ENCODE results near the gene ERMN. TPM values are rescaled to one million over a fixed set of nuclear protein-coding genes. Genes with fewer than 3 reads are reported as not detected.
"Not testable (repeated sequence)": the region's sequence is repeated elsewhere in the genome, so short reads cannot be mapped to it uniquely, and the experiment has no call there.

ERMN gene
- total RNA-seq, 1 experiment from 2014 or later: not detected

DNA sequence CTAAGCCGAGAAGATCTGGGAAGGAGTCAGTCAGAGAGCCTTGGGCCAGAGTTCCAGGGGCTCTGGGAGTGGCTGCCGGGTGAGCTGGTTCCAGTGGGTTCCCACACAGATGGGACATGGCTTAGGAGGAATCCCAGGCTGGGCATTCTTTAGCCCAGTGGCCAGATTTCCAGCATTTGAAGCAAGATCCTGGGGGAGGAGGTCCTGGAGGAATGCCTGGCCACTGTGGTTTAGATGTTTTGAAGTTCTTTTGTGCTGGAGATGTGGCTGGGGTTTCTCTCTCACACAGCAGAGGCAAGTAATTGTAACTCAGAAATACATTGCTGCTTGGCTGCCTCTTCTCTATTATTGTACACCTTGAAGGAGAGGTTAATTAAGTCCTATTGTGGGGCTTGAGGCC, 15.8 kb upstream of the ERMN start:
- H3K4me1 ChIP-seq (replicated peaks); H3K27me3 ChIP-seq (replicated peaks); H3K9me3 ChIP-seq (replicated peaks); DNase-seq (ENCODE audit: low read depth in 1 of 2, low spot score in 2 of 2); H3K27ac ChIP-seq; H3K4me3 ChIP-seq; H3K36me3 ChIP-seq: not testable (repeated sequence)

DNA sequence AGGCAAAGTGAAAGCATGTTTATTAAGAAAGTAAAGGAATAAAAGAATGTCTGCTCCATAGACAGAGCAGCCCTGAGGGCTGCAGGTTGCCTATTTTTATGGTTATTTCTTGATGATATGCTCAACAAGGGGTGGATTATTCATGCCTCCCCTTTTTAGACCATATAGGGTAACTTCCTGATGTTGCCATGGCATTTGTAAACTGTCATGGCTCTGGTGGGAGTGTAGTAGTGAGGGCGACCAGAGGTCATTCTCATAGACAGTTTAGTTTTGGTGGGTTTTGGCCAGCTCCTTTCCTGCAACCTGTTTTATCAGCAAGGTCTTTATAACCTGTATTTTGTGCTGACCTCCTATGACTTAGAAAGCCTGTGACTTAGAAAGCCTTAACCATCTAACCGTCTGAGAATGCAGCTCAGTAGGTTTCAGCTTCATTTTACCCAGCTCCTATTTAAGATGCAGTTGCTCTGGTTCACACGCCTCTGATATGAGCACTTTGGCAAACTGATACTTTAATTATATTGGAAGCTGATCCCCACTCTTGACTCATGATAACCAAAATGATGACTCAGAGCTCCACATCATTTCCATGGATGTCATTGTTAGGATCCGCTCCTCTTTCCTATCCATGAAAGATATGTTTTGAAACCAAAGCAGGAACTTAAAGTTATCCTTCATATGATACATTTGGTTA, 14.5 kb upstream of the ERMN start:
- Histone ChIP-seq H3K27me3 (replicated peaks) (no peaks in the 10 kb centered on the region), H3K36me3 (no peaks in the 10 kb centered on the region), H3K4me3 (no peak overlapping the region), H3K9me3 (replicated peaks) (no peaks in the 10 kb centered on the region), H3K4me1 (replicated peaks) (no peaks in the 10 kb centered on the region), H3K27ac (no peak overlapping the region)
- DNase-seq (ENCODE audit: low read depth in 1 of 2, low spot score in 2 of 2): no peak

DNA sequence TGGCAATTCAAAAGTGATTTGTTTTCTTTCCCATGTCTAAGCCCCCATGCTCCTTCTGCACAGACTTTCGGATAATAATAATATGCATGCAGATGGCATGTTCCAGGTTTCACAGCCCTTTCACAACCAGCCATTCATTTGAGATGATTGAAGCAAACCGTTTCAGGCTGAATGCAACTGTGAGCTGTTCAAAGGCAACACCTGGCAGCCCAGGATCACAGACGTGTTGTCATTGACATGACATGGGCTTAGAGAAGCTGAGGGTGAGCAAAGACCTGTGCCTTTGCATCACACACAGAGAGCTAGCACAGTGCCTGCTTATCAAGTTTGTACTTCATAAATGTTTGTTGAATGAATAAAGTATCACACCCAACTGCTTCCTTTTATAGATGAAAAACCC, 12.4 kb upstream of the ERMN start:
- Histone ChIP-seq H3K27ac (no peak overlapping the region), H3K9me3 (replicated peaks) (no peaks in the 10 kb centered on the region), H3K36me3 (no peaks in the 10 kb centered on the region), H3K4me3 (no peak overlapping the region), H3K27me3 (replicated peaks) (no peaks in the 10 kb centered on the region), H3K4me1 (replicated peaks) (no peaks in the 10 kb centered on the region)
- DNase-seq (ENCODE audit: low read depth in 1 of 2, low spot score in 2 of 2): no peak

DNA sequence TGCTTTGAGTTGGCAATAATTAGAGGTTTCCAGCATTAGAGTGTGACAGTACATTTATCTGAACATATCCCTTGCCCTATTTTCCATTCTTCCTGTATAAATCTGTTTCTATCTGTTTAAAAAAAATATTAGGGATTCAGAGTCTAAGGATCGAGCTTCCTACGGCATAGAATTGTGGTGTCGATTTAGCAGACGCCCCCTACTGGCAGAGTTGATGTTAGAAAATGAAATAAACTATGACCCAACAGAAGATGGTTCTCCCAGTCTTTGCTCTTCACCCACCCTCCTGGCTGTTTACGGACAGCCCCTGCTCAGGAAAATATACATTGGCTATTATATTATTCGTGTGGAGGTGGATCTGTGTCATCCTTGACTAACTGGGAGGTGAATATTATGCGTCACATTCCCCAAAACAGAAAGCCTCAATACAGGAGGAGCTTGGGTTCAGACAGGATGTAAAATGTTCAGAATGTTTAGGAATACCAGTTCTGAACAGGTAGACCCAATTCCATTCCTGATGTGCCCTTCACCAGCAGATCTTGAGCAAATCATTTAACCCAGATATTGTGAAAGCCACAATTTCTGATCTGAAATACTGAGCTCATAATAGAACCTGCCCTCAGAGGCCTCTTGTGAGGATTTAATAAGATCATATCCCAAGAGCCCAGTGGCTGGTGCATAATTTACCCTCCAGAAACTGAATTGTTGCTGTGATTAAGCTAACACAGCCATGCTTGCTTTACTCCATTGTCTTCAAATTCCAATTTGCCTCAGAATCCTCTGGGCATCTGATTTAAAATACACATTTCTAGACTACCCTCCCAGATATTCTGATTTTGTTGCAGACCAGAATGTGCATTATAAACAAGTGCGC, 10.8 kb upstream of the ERMN start:
- no peak overlapping the region for H3K4me3 ChIP-seq
- no peaks in the 10 kb centered on the region for H3K27me3 ChIP-seq (replicated peaks)
- no peaks in the 10 kb centered on the region for H3K9me3 ChIP-seq (replicated peaks)
- no peak overlapping the region for H3K27ac ChIP-seq
- no peaks in the 10 kb centered on the region for H3K36me3 ChIP-seq
- H3K4me1 ChIP-seq (replicated peaks): no peaks in the 10 kb centered on the region
- DNase-seq (ENCODE audit: low read depth in 1 of 2, low spot score in 2 of 2): peak in 1 of 2 experiments; percentile 40

- no peaks in the 10 kb centered on the region for H3K36me3 ChIP-seq
- H3K27me3 ChIP-seq (replicated peaks): no peaks in the 10 kb centered on the region
- no peak overlapping the region for H3K4me3 ChIP-seq
- H3K9me3 ChIP-seq (replicated peaks): no peaks in the 10 kb centered on the region
- no peak for DNase-seq (ENCODE audit: low read depth in 1 of 2, low spot score in 2 of 2)
- no peaks in the 10 kb centered on the region for H3K4me1 ChIP-seq (replicated peaks)
- H3K27ac ChIP-seq: no peak overlapping the region
Measured at GRCh38 chr2:157334797-157335196, 9.2 kb upstream of the ERMN start.

DNA sequence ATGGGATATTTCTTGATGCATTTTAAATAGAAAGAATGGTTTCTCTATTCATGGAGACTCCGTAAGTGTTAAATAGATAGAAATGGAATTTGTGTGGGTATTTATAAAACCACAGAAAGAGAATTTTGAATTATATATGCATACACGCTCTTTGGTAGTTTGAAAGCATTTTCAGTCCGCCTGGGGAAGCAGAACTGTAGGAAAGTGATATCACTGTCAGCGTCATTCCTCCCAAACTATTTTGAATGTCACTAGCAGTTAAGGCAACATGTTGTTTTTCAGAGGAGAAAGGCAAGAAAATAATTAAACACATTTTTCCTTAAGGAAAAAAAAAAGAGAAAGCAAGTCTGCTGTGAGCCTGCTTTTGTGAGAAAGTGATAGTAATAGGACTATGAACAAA, 8.7 kb upstream of the ERMN start:
- DNase-seq (ENCODE audit: low read depth in 1 of 2, low spot score in 2 of 2): no peak
- no peak overlapping the region for H3K4me3 ChIP-seq
- H3K27me3 ChIP-seq (replicated peaks): no peaks in the 10 kb centered on the region
- H3K9me3 ChIP-seq (replicated peaks): no peaks in the 10 kb centered on the region
- no peaks in the 10 kb centered on the region for H3K4me1 ChIP-seq (replicated peaks)
- no peak overlapping the region for H3K27ac ChIP-seq
- no peaks in the 10 kb centered on the region for H3K36me3 ChIP-seq

DNA sequence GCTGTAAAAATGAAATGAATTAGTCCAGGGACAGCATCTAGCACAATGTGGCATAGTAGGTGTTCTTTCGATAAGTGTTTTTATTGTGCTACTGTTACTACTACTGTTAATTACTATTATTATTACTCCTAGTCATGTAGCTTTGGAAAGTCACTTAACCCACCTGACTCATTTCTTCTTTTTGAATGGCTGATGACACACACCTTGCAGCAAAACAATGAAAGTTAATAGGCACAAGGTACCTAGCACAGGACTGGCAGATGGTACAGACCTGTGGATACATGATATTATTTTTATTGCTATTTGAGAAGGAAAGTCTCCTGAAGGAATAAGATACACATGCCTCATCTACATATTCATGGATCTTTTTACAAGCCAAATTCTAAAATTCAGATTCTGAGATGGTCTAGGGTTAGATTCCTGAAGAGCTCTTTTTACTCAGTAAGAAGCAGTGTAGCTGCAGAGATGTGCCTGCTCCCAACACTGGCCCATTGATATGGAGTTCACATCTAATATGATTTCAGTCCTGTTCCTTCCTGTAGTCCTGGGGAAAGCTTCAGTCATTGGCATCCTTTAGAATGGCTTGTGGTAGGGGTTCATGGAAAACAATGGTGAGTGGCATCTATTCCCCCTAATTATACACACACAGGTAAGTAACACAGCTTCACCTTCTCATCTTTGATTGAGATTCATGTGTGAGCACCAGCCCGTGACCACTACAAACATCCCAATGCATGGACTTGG, 7.9 kb upstream of the ERMN start:
- Histone ChIP-seq H3K36me3 (no peaks in the 10 kb centered on the region), H3K27ac (no peak overlapping the region), H3K27me3 (replicated peaks) (no peaks in the 10 kb centered on the region), H3K4me1 (replicated peaks) (no peaks in the 10 kb centered on the region), H3K4me3 (no peak overlapping the region), H3K9me3 (replicated peaks) (no peaks in the 10 kb centered on the region)
- DNase-seq (ENCODE audit: low read depth in 1 of 2, low spot score in 2 of 2): no peak

- Histone ChIP-seq H3K27ac (no peak overlapping the region), H3K4me3 (no peak overlapping the region), H3K36me3 (no peaks in the 10 kb centered on the region), H3K27me3 (replicated peaks) (no peaks in the 10 kb centered on the region), H3K9me3 (replicated peaks) (no peaks in the 10 kb centered on the region), H3K4me1 (replicated peaks) (no peaks in the 10 kb centered on the region)
- DNase-seq (ENCODE audit: low read depth in 1 of 2, low spot score in 2 of 2): no peak
Measured at GRCh38 chr2:157329524-157329923, 3.9 kb upstream of the ERMN start.

DNA sequence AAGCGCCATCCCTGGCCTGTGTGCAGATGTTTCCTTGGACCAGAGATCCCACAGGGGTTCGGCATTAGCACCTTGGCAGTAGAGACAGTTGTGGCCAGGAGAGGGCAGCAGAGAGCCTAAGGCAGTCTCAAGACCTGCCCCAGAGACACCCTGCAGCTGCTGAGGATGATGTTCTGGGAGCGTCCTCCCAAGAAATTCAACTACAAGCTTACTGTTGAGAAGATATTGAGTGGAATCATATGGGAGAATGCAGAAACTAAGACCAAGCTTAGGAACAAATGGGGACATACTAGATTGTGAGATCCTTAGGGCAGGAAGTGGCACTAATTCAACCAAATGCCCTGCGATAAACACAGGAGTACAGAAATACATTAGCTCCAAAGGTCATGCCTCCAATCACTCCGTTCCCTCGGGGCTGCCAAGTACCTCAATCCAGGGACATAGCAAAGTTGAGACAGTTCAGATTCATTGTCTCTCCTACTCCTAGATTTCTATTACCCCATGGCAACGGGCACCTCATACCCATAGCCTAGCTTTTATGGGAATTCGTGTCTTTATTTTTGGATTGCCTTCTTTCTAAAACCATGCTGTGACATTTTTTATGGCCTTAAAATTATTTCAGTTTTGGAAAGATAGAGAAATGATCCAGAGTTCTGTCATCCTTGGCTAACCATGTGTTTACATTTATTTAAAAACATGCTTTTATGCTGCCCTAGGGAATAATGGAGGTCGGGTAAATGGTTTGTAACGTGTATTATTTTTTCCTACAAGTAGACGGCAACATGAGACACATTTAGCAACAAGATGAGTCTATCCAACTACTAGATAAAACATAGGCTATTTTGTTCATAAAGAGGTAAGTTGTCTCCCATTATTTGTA, 2.2 kb upstream of the ERMN start:
- peak; percentile 53 to 69 for DNase-seq (ENCODE audit: low read depth in 1 of 2, low spot score in 2 of 2)
- Histone ChIP-seq H3K27ac (no peak overlapping the region), H3K4me3 (no peak overlapping the region), H3K36me3 (no peaks in the 10 kb centered on the region), H3K27me3 (replicated peaks) (peaks cover 2% of the 10 kb centered on the region; the same call in 1 of the 2 replicates), H3K9me3 (replicated peaks) (no peaks in the 10 kb centered on the region), H3K4me1 (replicated peaks) (no peaks in the 10 kb centered on the region)

DNA sequence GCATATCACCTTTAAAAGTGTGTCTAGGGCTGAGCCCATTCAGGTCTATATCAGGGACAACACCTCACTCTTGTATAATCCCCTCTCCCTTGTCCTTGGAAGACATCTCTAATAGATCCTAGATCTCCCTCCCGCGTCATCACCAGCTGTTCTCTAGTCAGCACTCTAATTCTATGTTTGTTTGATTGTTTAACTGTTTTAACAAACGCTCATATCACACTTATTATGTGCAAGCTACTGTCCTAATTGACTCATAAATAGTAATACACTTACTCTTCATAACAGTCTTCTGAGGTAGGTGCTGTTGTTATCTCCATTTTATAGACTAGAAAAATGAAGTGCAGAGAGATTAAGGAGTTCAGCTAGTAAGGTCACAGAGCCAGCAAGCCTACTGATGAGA, 1.6 kb upstream of the ERMN start:
- Histone ChIP-seq H3K9me3 (replicated peaks) (no peaks in the 10 kb centered on the region), H3K27me3 (replicated peaks) (peaks cover 7% of the 10 kb centered on the region), H3K4me3 (no peak overlapping the region), H3K4me1 (replicated peaks) (no peaks in the 10 kb centered on the region), H3K36me3 (no peaks in the 10 kb centered on the region), H3K27ac (no peak overlapping the region)
- no peak for DNase-seq (ENCODE audit: low read depth in 1 of 2, low spot score in 2 of 2)

- Histone ChIP-seq H3K4me3 (no peak overlapping the region), H3K27me3 (replicated peaks) (peaks cover 9% of the 10 kb centered on the region), H3K9me3 (replicated peaks) (no peaks in the 10 kb centered on the region), H3K36me3 (no peaks in the 10 kb centered on the region), H3K27ac (no peak overlapping the region), H3K4me1 (replicated peaks) (no peaks in the 10 kb centered on the region)
- DNase-seq (ENCODE audit: low read depth in 1 of 2, low spot score in 2 of 2): no peak
Measured at GRCh38 chr2:157326698-157327097, 1.1 kb upstream of the ERMN start.

GRCh38 chr2:157324331-157324843, 1.2 kb downstream of the ERMN start:
- no peaks in the 10 kb centered on the region for H3K4me1 ChIP-seq (replicated peaks)
- no peak for DNase-seq (ENCODE audit: low read depth in 1 of 2, low spot score in 2 of 2)
- no peaks in the 10 kb centered on the region for H3K9me3 ChIP-seq (replicated peaks)
- H3K27ac ChIP-seq: no peak overlapping the region
- no peak overlapping the region for H3K4me3 ChIP-seq
- no peaks in the 10 kb centered on the region for H3K36me3 ChIP-seq
- peaks cover 9% of the 10 kb centered on the region for H3K27me3 ChIP-seq (replicated peaks)

- H3K9me3 ChIP-seq (replicated peaks): no peaks in the 10 kb centered on the region
- DNase-seq (ENCODE audit: low read depth in 1 of 2, low spot score in 2 of 2): no peak
- H3K4me3 ChIP-seq: no peak overlapping the region
- no peak overlapping the region for H3K27ac ChIP-seq
- H3K36me3 ChIP-seq: no peaks in the 10 kb centered on the region
- H3K27me3 ChIP-seq (replicated peaks): peaks cover 9% of the 10 kb centered on the region
- no peaks in the 10 kb centered on the region for H3K4me1 ChIP-seq (replicated peaks)
Measured at GRCh38 chr2:157322432-157322831, 3.2 kb downstream of the ERMN start.
